Neural progenitor cell (in vitro differentiated cells): Measurements from ENCODE around the gene FRRS1.

Experiments
- CTCF ChIP-seq: fragments of 200-600 bp; sonication (generic); IDR thresholded peaks from 2 replicates; pipeline ENCODE4 v1.5.1; 2017; ENCODE audit warnings: antibody characterized with exemption, mild to moderate bottlenecking
- EZH2 ChIP-seq: fragments of 200-600 bp; sonication (generic); IDR thresholded peaks from 2 replicates; pipeline ENCODE4 v1.6.1; 2017; ENCODE audit warnings: antibody characterized with exemption, mild to moderate bottlenecking, moderate library complexity

- TF ChIP-seq EZH2 (no peak), CTCF (no peak)
These were observed 89.6 kb downstream of the FRRS1 start for GRCh38 chr1:99676876-99677275.
